DMS153 treated with DMSO at 0.1 percent for 48 hours (cell line): ENCODE results near the gene ULBP3.
A peak's percentile ranks its signal among the peaks of the same experiment; 100 is the strongest.
"Not testable (repeated sequence)": the region's sequence is repeated elsewhere in the genome, so short reads cannot be mapped to it uniquely, and the experiment has no call there.

Experiments
- DNase-seq: peaks from one replicate; lab custom pipeline; 2025; ENCODE audit not compliant: unreplicated experiment; lab: John Stamatoyannopoulos, UW

ULBP3 gene

GRCh38 chr6:150076196-150076893 is 7.4 kb upstream of the ULBP3 start:
- no peak for DNase-seq

- DNase-seq = no peak
Observed at GRCh38 chr6:150075034-150075421, 6.1 kb upstream of the ULBP3 start.

GRCh38 chr6:150074396-150075033 is 5.6 kb upstream of the ULBP3 start:
- not testable (repeated sequence) for DNase-seq

GRCh38 chr6:150072201-150072600 is 3.3 kb upstream of the ULBP3 start:
- peak; percentile 27 for DNase-seq

- no peak for DNase-seq
Observed at GRCh38 chr6:150070236-150070818, 1.4 kb upstream of the ULBP3 start.

GRCh38 chr6:150069706-150070105 is 785 bp upstream of the ULBP3 start:
- no peak for DNase-seq

- DNase-seq = no peak
Observed at GRCh38 chr6:150068151-150068550, 770 bp downstream of the ULBP3 start.

GRCh38 chr6:150065083-150065482 is 3.8 kb downstream of the ULBP3 start:
- no peak for DNase-seq

GRCh38 chr6:150063640-150064039 is 5.3 kb downstream of the ULBP3 start:
- no peak for DNase-seq

- not testable (repeated sequence) for DNase-seq
Observed at GRCh38 chr6:150059973-150060372, 8.9 kb downstream of the ULBP3 start.

GRCh38 chr6:150058986-150059385 is 9.9 kb downstream of the ULBP3 start:
- no peak for DNase-seq

GRCh38 chr6:150058231-150058792 is 10.6 kb downstream of the ULBP3 start:
- DNase-seq = no peak

- no peak for DNase-seq
Observed at GRCh38 chr6:150057501-150057951, 11.4 kb downstream of the ULBP3 start.

- DNase-seq = no peak
Observed at GRCh38 chr6:150056916-150057315, 12.0 kb downstream of the ULBP3 start.

GRCh38 chr6:150056156-150056555 is 12.8 kb downstream of the ULBP3 start:
- DNase-seq = no peak

- DNase-seq = no peak
Observed at GRCh38 chr6:150055131-150055530, 13.8 kb downstream of the ULBP3 start.

GRCh38 chr6:150053450-150053849 is 15.5 kb downstream of the ULBP3 start:
- DNase-seq = no peak

GRCh38 chr6:150050846-150051245 is 18.1 kb downstream of the ULBP3 start:
- no peak for DNase-seq

GRCh38 chr6:150048099-150048498 is 20.8 kb downstream of the ULBP3 start:
- DNase-seq = no peak

GRCh38 chr6:150046943-150047342 is 22.0 kb downstream of the ULBP3 start:
- DNase-seq = no peak

- DNase-seq = no peak
Observed at GRCh38 chr6:150044621-150045145, 24.2 kb downstream of the ULBP3 start.
